Transverse colon (tissue), 4 donors: ENCODE data around the gene PUSL1.

Experiments used
- CTCF ChIP-seq, 5 experiments: fragments of 200-600 bp in 3 of 5; fragments of 450-650 bp in 2 of 5; sonication (generic) in 3 of 5; IDR thresholded peaks; 1 replicate in 2 of 5; 2 replicates in 3 of 5; pipeline ENCODE4 v1.5.1; 2016 to 2017; ENCODE audit warnings: antibody characterized with exemption in 5 of 5, inconsistent platforms in 3 of 5, mild to moderate bottlenecking in 2 of 5, moderate library complexity in 1 of 5
- EP300 ChIP-seq: sonication (generic); formaldehyde crosslinking; IDR thresholded peaks from one replicate; pipeline ENCODE4 v1.6.1; 2017; ENCODE audit warnings: antibody characterized with exemption, low read depth
- POLR2AphosphoS5 ChIP-seq, 3 donors: sonication (generic); formaldehyde crosslinking; IDR thresholded peaks; one replicate each; pipeline ENCODE4 v1.6.1; 2016; ENCODE audit warnings: antibody characterized with exemption in 3 of 3

GRCh38 chr1:1275836-1276235 is 32.6 kb upstream of the PUSL1 start:
- TF ChIP-seq CTCF (IDR thresholded peaks at IDR 0.05), result no peak
- no peak for TF ChIP-seq EP300
- TF ChIP-seq POLR2AphosphoS5 (IDR thresholded peaks at IDR 0.05), result no peak
